Karpas-422 (cell line): ENCODE measurements around the gene SMARCC1. TPM values are rescaled to one million over a fixed set of nuclear protein-coding genes. Genes with fewer than 3 reads are reported as not detected.

Source experiments
- DNase-seq: peaks from one replicate; pipeline ENCODE4 v3.0.0-alpha.2; 2015
- H2AFZ ChIP-seq: fragments of 200-600 bp; sonication (generic); 2 replicates; pipeline ENCODE4 v1.6.1; 2014; ENCODE audit warnings: antibody characterized with exemption, low read length, mixed read lengths
- H3K27ac ChIP-seq: fragments of 200-600 bp; sonication (generic); 2 replicates; pipeline ENCODE4 v1.5.1; 2014; ENCODE audit warnings: mild to moderate bottlenecking, low read length, moderate library complexity
- H3K27me3 ChIP-seq: fragments of 200-600 bp; sonication (generic); 2 replicates; pipeline ENCODE4 v1.6.1; 2014; ENCODE audit warnings: low read length, mixed read lengths
- H3K36me3 ChIP-seq: fragments of 200-600 bp; sonication (generic); 2 replicates; pipeline ENCODE4 v1.6.1; 2014; ENCODE audit warnings: low read length, mixed read lengths; ENCODE audit not compliant: insufficient read depth
- H3K4me1 ChIP-seq: fragments of 200-600 bp; sonication (generic); 2 replicates; pipeline ENCODE4 v1.6.1; 2014; ENCODE audit warnings: mild to moderate bottlenecking, low read length, mixed read lengths
- H3K4me2 ChIP-seq: fragments of 200-600 bp; sonication (generic); 2 replicates; pipeline ENCODE4 v1.6.1; 2014; ENCODE audit warnings: low read length, low read depth, mild to moderate bottlenecking; ENCODE audit not compliant: poor library complexity, severe bottlenecking
- H3K4me3 ChIP-seq: fragments of 200-600 bp; sonication (generic); 2 replicates; pipeline ENCODE4 v1.5.1; 2014; ENCODE audit warnings: mild to moderate bottlenecking, antibody characterized with exemption, low read length, mixed read lengths
- H3K79me2 ChIP-seq: fragments of 200-600 bp; sonication (generic); 2 replicates; pipeline ENCODE4 v1.6.1; 2014; ENCODE audit warnings: mild to moderate bottlenecking, low read length, mixed read lengths
- H3K9ac ChIP-seq: fragments of 200-600 bp; sonication (generic); 2 replicates; pipeline ENCODE4 v1.6.0; 2014; ENCODE audit warnings: low read length
- H3K9me2 ChIP-seq: fragments of 200-600 bp; sonication (generic), shearing (Covaris generic); replicated peaks from 2 replicates; pipeline ENCODE4 v1.6.0; 2014; ENCODE audit warnings: mild to moderate bottlenecking, low read length, moderate library complexity; ENCODE audit not compliant: insufficient read depth
- H3K9me3 ChIP-seq: fragments of 300-700, 200-600 bp; sonication (generic); 2 replicates; pipeline ENCODE4 v1.6.1; 2014; ENCODE audit warnings: low read length, mixed read lengths
- H4K20me1 ChIP-seq: fragments of 200-600 bp; sonication (generic); 2 replicates; pipeline ENCODE4 v1.6.1; 2014; ENCODE audit warnings: mild to moderate bottlenecking, antibody characterized with exemption, low read length, low read depth; ENCODE audit not compliant: insufficient read depth
- total RNA-seq: library from RNA; depleted of rRNA; stranded (reverse); fragments of >200 nt; shearing (Covaris generic); gene quantifications from 2 replicates; pipeline ENCODE4 v1.2.3, GENCODE V29; 2014; ENCODE audit warnings: low replicate concordance

SMARCC1 gene
- total RNA-seq, 1 experiment from 2014 or later, result 71.3 TPM

GRCh38 chr3:47567149-47567548, 214.5 kb downstream of the SMARCC1 start:
- H4K20me1 ChIP-seq, result no peaks in the 10 kb centered on the region
- DNase-seq, result no peak
- no peak overlapping the region for H3K4me2 ChIP-seq
- H3K9ac ChIP-seq, result no peak overlapping the region
- H2AFZ ChIP-seq, result no peak overlapping the region
- H3K9me2 ChIP-seq, result no peaks in the 10 kb centered on the region
- no peaks in the 10 kb centered on the region for H3K4me1 ChIP-seq
- H3K36me3 ChIP-seq, result no peaks in the 10 kb centered on the region
- H3K4me3 ChIP-seq, result no peak overlapping the region
- no peak overlapping the region for H3K27ac ChIP-seq
- H3K9me3 ChIP-seq, result no peaks in the 10 kb centered on the region
- H3K79me2 ChIP-seq, result no peaks in the 10 kb centered on the region
- H3K27me3 ChIP-seq, result no peaks in the 10 kb centered on the region

GRCh38 chr3:47566667-47567066, 215.0 kb downstream of the SMARCC1 start:
- Histone ChIP-seq H4K20me1 (no peaks in the 10 kb centered on the region), H3K9ac (no peak overlapping the region)

GRCh38 chr3:47565734-47566550, 215.8 kb downstream of the SMARCC1 start:
- no peak overlapping the region for H3K27ac ChIP-seq
- no peaks in the 10 kb centered on the region for H3K27me3 ChIP-seq
- H3K9me3 ChIP-seq, result no peaks in the 10 kb centered on the region
- DNase-seq, result no peak
- H3K4me3 ChIP-seq, result no peak overlapping the region
- no peaks in the 10 kb centered on the region for H3K9me2 ChIP-seq
- H4K20me1 ChIP-seq, result no peaks in the 10 kb centered on the region
- no peaks in the 10 kb centered on the region for H3K79me2 ChIP-seq
- no peak overlapping the region for H2AFZ ChIP-seq
- H3K36me3 ChIP-seq, result no peaks in the 10 kb centered on the region
- H3K9ac ChIP-seq, result no peak overlapping the region
- H3K4me1 ChIP-seq, result no peaks in the 10 kb centered on the region
- H3K4me2 ChIP-seq, result no peak overlapping the region

More at GRCh38 chr3:47566667-47567066, 215.0 kb downstream of the SMARCC1 start:
- no peak overlapping the region for H2AFZ ChIP-seq
- H3K9me2 ChIP-seq, result no peaks in the 10 kb centered on the region
- H3K4me2 ChIP-seq, result no peak overlapping the region
- no peak overlapping the region for H3K4me3 ChIP-seq
- no peak overlapping the region for H3K27ac ChIP-seq
- no peaks in the 10 kb centered on the region for H3K79me2 ChIP-seq
- no peaks in the 10 kb centered on the region for H3K36me3 ChIP-seq
- H3K9me3 ChIP-seq, result no peaks in the 10 kb centered on the region
- H3K27me3 ChIP-seq, result no peaks in the 10 kb centered on the region
- no peak for DNase-seq
- H3K4me1 ChIP-seq, result no peaks in the 10 kb centered on the region

GRCh38 chr3:47556351-47556750, 225.3 kb downstream of the SMARCC1 start:
- Histone ChIP-seq H3K4me2 (no peak overlapping the region), H2AFZ (no peak overlapping the region), H3K79me2 (no peaks in the 10 kb centered on the region), H3K9ac (no peak overlapping the region), H3K9me2 (no peaks in the 10 kb centered on the region), H3K9me3 (no peaks in the 10 kb centered on the region), H3K36me3 (no peaks in the 10 kb centered on the region), H3K27me3 (no peaks in the 10 kb centered on the region), H4K20me1 (no peaks in the 10 kb centered on the region), H3K4me1 (no peaks in the 10 kb centered on the region), H3K4me3 (no peak overlapping the region), H3K27ac (no peak overlapping the region)
- no peak for DNase-seq

GRCh38 chr3:47554335-47554734, 227.4 kb downstream of the SMARCC1 start:
- Histone ChIP-seq H4K20me1 (no peaks in the 10 kb centered on the region), H3K9me2 (no peaks in the 10 kb centered on the region), H3K27ac (no peak overlapping the region), H3K9ac (no peak overlapping the region), H3K27me3 (no peaks in the 10 kb centered on the region), H2AFZ (no peak overlapping the region), H3K36me3 (no peaks in the 10 kb centered on the region), H3K79me2 (no peaks in the 10 kb centered on the region), H3K9me3 (no peaks in the 10 kb centered on the region), H3K4me3 (no peak overlapping the region), H3K4me1 (no peaks in the 10 kb centered on the region), H3K4me2 (no peak overlapping the region)
- no peak for DNase-seq

GRCh38 chr3:47553407-47553806, 228.3 kb downstream of the SMARCC1 start:
- H3K9me3 ChIP-seq, result no peaks in the 10 kb centered on the region
- no peak for DNase-seq
- H3K27ac ChIP-seq, result no peak overlapping the region
- no peaks in the 10 kb centered on the region for H4K20me1 ChIP-seq
- no peak overlapping the region for H2AFZ ChIP-seq
- no peaks in the 10 kb centered on the region for H3K9me2 ChIP-seq
- H3K9ac ChIP-seq, result no peak overlapping the region
- no peaks in the 10 kb centered on the region for H3K36me3 ChIP-seq
- no peaks in the 10 kb centered on the region for H3K27me3 ChIP-seq
- no peaks in the 10 kb centered on the region for H3K79me2 ChIP-seq
- no peak overlapping the region for H3K4me3 ChIP-seq
- no peaks in the 10 kb centered on the region for H3K4me1 ChIP-seq
- no peak overlapping the region for H3K4me2 ChIP-seq

GRCh38 chr3:47542471-47543173, 239.1 kb downstream of the SMARCC1 start:
- H3K27ac ChIP-seq, result no peak overlapping the region
- no peaks in the 10 kb centered on the region for H3K9me2 ChIP-seq
- no peaks in the 10 kb centered on the region for H3K27me3 ChIP-seq
- H3K9me3 ChIP-seq, result no peaks in the 10 kb centered on the region
- H3K4me1 ChIP-seq, result peaks cover 2% of the 10 kb centered on the region; the same call in 1 of the 2 replicates
- H3K79me2 ChIP-seq, result no peaks in the 10 kb centered on the region
- H2AFZ ChIP-seq, result no peak overlapping the region
- H3K4me2 ChIP-seq, result no peak overlapping the region
- H3K4me3 ChIP-seq, result no peak overlapping the region
- H4K20me1 ChIP-seq, result no peaks in the 10 kb centered on the region
- H3K9ac ChIP-seq, result no peak overlapping the region
- no peak for DNase-seq
- H3K36me3 ChIP-seq, result no peaks in the 10 kb centered on the region

- H3K79me2 ChIP-seq, result no peaks in the 10 kb centered on the region
- no peak overlapping the region for H3K27ac ChIP-seq
- no peak overlapping the region for H3K4me2 ChIP-seq
- no peak for DNase-seq
- H2AFZ ChIP-seq, result no peak overlapping the region
- no peaks in the 10 kb centered on the region for H3K9me2 ChIP-seq
- no peaks in the 10 kb centered on the region for H3K9me3 ChIP-seq
- no peak overlapping the region for H3K4me3 ChIP-seq
- H3K9ac ChIP-seq, result no peak overlapping the region
- no peaks in the 10 kb centered on the region for H4K20me1 ChIP-seq
- no peaks in the 10 kb centered on the region for H3K4me1 ChIP-seq
- no peaks in the 10 kb centered on the region for H3K27me3 ChIP-seq
- no peaks in the 10 kb centered on the region for H3K36me3 ChIP-seq
Observed at GRCh38 chr3:47541583-47542108, 240.0 kb downstream of the SMARCC1 start.
